Hepatocyte (in vitro differentiated cells): Measurements from ENCODE around the gene EVI2A.

Source experiments
- EZH2 ChIP-seq: fragments of 200-600 bp; sonication (generic); IDR thresholded peaks from 2 replicates; pipeline ENCODE4 v1.6.1; 2016; ENCODE audit warnings: antibody characterized with exemption, mild to moderate bottlenecking, borderline replicate concordance
- TF ChIP-seq, protein P1 (sequence below): fragments of 200-600 bp; sonication (generic); IDR thresholded peaks from 2 replicates; pipeline ENCODE4 v1.5.1; 2016; ENCODE audit warnings: antibody characterized with exemption, mild to moderate bottlenecking; ENCODE audit not compliant: poor library complexity

- TF ChIP-seq, protein P1, sequence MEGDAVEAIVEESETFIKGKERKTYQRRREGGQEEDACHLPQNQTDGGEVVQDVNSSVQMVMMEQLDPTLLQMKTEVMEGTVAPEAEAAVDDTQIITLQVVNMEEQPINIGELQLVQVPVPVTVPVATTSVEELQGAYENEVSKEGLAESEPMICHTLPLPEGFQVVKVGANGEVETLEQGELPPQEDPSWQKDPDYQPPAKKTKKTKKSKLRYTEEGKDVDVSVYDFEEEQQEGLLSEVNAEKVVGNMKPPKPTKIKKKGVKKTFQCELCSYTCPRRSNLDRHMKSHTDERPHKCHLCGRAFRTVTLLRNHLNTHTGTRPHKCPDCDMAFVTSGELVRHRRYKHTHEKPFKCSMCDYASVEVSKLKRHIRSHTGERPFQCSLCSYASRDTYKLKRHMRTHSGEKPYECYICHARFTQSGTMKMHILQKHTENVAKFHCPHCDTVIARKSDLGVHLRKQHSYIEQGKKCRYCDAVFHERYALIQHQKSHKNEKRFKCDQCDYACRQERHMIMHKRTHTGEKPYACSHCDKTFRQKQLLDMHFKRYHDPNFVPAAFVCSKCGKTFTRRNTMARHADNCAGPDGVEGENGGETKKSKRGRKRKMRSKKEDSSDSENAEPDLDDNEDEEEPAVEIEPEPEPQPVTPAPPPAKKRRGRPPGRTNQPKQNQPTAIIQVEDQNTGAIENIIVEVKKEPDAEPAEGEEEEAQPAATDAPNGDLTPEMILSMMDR = no peak
- TF ChIP-seq EZH2 = no peak
These were observed 25.9 kb downstream of the EVI2A start for GRCh38 chr17:31295489-31295871.
